H9 (cell line): ENCODE data around the gene UTP20. TPM values are rescaled to one million over a fixed set of nuclear protein-coding genes. Genes with fewer than 3 reads are reported as not detected.

ENCODE experiments used
- DNase-seq: peaks from one replicate; pipeline ENCODE4 v3.0.0-alpha.2; 2017
- H2AFZ ChIP-seq: one replicate; pipeline ENCODE4 v1.6.1; 2013; ENCODE audit warnings: mild to moderate bottlenecking, low read length, control low read depth, moderate library complexity
- H2AK5ac ChIP-seq: 2 replicates; pipeline ENCODE4 v1.6.1; 2013; ENCODE audit warnings: low read length, control low read depth, mixed read lengths; ENCODE audit not compliant: insufficient read length
- H2BK120ac ChIP-seq: one replicate; pipeline ENCODE4 v1.6.1; 2013; ENCODE audit warnings: low read depth, mild to moderate bottlenecking, low read length, control low read depth, inconsistent platforms; ENCODE audit not compliant: poor library complexity, severe bottlenecking
- H2BK12ac ChIP-seq: 2 replicates; pipeline ENCODE4 v1.6.1; 2013; ENCODE audit warnings: low read length, control low read depth, mixed read lengths, low read depth; ENCODE audit not compliant: insufficient read length
- H2BK15ac ChIP-seq: 2 replicates; pipeline ENCODE4 v1.6.1; 2013; ENCODE audit warnings: low read depth, low read length, control low read depth
- H2BK20ac ChIP-seq: one replicate; pipeline ENCODE4 v1.6.1; 2013; ENCODE audit warnings: low read depth, mild to moderate bottlenecking, low read length, control low read depth, inconsistent platforms; ENCODE audit not compliant: poor library complexity, severe bottlenecking
- H2BK5ac ChIP-seq: 2 replicates; pipeline ENCODE4 v1.6.1; 2013; ENCODE audit warnings: low read length, control low read depth, mixed read lengths; ENCODE audit not compliant: insufficient read length
- H3K14ac ChIP-seq: 2 replicates; pipeline ENCODE4 v1.6.1; 2013; ENCODE audit warnings: low read length, control low read depth; ENCODE audit not compliant: insufficient read depth
- H3K18ac ChIP-seq: 2 replicates; pipeline ENCODE4 v1.6.1; 2013; ENCODE audit warnings: low read depth, mild to moderate bottlenecking, mixed read lengths, low read length, control low read depth; ENCODE audit not compliant: insufficient read length
- H3K23ac ChIP-seq: 2 replicates; pipeline ENCODE4 v1.6.1; 2013; ENCODE audit warnings: low read length, control low read depth, mixed read lengths, low read depth; ENCODE audit not compliant: insufficient read length
- H3K23me2 ChIP-seq: 2 replicates; pipeline ENCODE4 v1.6.1; 2013; ENCODE audit warnings: low read depth, mild to moderate bottlenecking, mixed read lengths, low read length, control low read depth; ENCODE audit not compliant: insufficient read length, poor library complexity, severe bottlenecking
- H3K27ac ChIP-seq: 2 replicates; pipeline ENCODE4 v1.5.1; 2013; ENCODE audit warnings: low read length, control low read depth, mixed read lengths, low read depth; ENCODE audit not compliant: insufficient read length
- H3K27me3 ChIP-seq: 2 replicates; pipeline ENCODE4 v1.6.1; 2013; ENCODE audit warnings: low read length, control low read depth, inconsistent platforms; ENCODE audit not compliant: insufficient read depth
- H3K4ac ChIP-seq: 2 replicates; pipeline ENCODE4 v1.6.1; 2013; ENCODE audit warnings: low read depth, mild to moderate bottlenecking, control low read depth, inconsistent platforms, low read length, moderate library complexity
- H3K4me1 ChIP-seq: 2 replicates; pipeline ENCODE4 v1.6.1; 2013; ENCODE audit warnings: low read length, control low read depth, inconsistent platforms; ENCODE audit not compliant: insufficient read depth
- H3K4me2 ChIP-seq: 2 replicates; pipeline ENCODE4 v1.6.1; 2013; ENCODE audit warnings: low read length, control low read depth, mixed read lengths; ENCODE audit not compliant: insufficient read length, insufficient read depth
- H3K56ac ChIP-seq: 2 replicates; pipeline ENCODE4 v1.6.1; 2013; ENCODE audit warnings: low read depth, mild to moderate bottlenecking, mixed read lengths, low read length, control low read depth; ENCODE audit not compliant: insufficient read length
- H3K79me1 ChIP-seq: 2 replicates; pipeline ENCODE4 v1.6.1; 2013; ENCODE audit warnings: low read depth, mild to moderate bottlenecking, moderate library complexity, low read length, control low read depth, inconsistent platforms; ENCODE audit not compliant: insufficient read depth, poor library complexity, severe bottlenecking
- H3K79me2 ChIP-seq: 2 replicates; pipeline ENCODE4 v1.6.1; 2013; ENCODE audit warnings: low read length, control low read depth, inconsistent platforms; ENCODE audit not compliant: insufficient read depth
- H3K9ac ChIP-seq: 2 replicates; pipeline ENCODE4 v1.6.1; 2013; ENCODE audit warnings: low read length, control low read depth, mixed read lengths; ENCODE audit not compliant: insufficient read length; ENCODE audit errors: extremely low read depth
- H3K9me3 ChIP-seq: one replicate; pipeline ENCODE4 v1.6.1; 2013; ENCODE audit warnings: low read depth, low read length, inconsistent platforms; ENCODE audit not compliant: control insufficient read depth
- H3T11ph ChIP-seq: one replicate; pipeline ENCODE4 v1.6.1; 2013; ENCODE audit warnings: mild to moderate bottlenecking, low read length, control low read depth, inconsistent platforms
- H4K20me1 ChIP-seq: one replicate; pipeline ENCODE4 v1.6.1; 2013; ENCODE audit not compliant: control insufficient read depth, insufficient read length, insufficient read depth
- H4K5ac ChIP-seq: 2 replicates; pipeline ENCODE4 v1.6.1; 2013; ENCODE audit warnings: low read depth, mild to moderate bottlenecking, mixed read lengths, low read length, control low read depth; ENCODE audit not compliant: insufficient read length
- H4K8ac ChIP-seq: replicated peaks from 2 replicates; pipeline ENCODE4 v1.6.1; 2013; ENCODE audit warnings: low read length, control low read depth, mixed read lengths, low read depth; ENCODE audit not compliant: insufficient read length
- H4K91ac ChIP-seq: 2 replicates; pipeline ENCODE4 v1.6.1; 2013; ENCODE audit warnings: low read depth, mild to moderate bottlenecking, moderate library complexity, mixed read lengths, low read length, control low read depth; ENCODE audit not compliant: insufficient read length
- H3K27ac Mint-ChIP-seq, 3 experiments: 2 replicates in 2 of 3; 3 replicates in 1 of 3; pipeline ENCODE4 v1.8.0; 2020 to 2021; ENCODE audit warnings: mixed read lengths in 3 of 3, mild to moderate bottlenecking in 1 of 3, moderate library complexity in 1 of 3
- H3K27me3 Mint-ChIP-seq: 2 replicates; pipeline ENCODE4 v1.8.0; 2021; ENCODE audit warnings: low read depth, mild to moderate bottlenecking, moderate library complexity, mixed read lengths
- H3K36me3 Mint-ChIP-seq, 3 experiments: 2 replicates in 2 of 3; 3 replicates in 1 of 3; pipeline ENCODE4 v1.8.0; 2020 to 2021; ENCODE audit warnings: low read depth in 3 of 3, mixed read lengths in 3 of 3; ENCODE audit not compliant: insufficient read depth in 1 of 3
- H3K4me1 Mint-ChIP-seq, 2 experiments: 2 replicates each; pipeline ENCODE4 v1.8.0; 2020; ENCODE audit warnings: mixed read lengths in 2 of 2
- H3K4me3 Mint-ChIP-seq, 2 experiments: 2 replicates in 1 of 2; 3 replicates in 1 of 2; pipeline ENCODE4 v1.8.0; 2020 to 2021; ENCODE audit warnings: mild to moderate bottlenecking in 2 of 2, mixed read lengths in 2 of 2, moderate library complexity in 1 of 2
- H3K9me3 Mint-ChIP-seq, 2 experiments: 2 replicates in 1 of 2; 3 replicates in 1 of 2; pipeline ENCODE4 v1.8.0; 2020; ENCODE audit warnings: mild to moderate bottlenecking in 2 of 2, mixed read lengths in 2 of 2, moderate library complexity in 1 of 2
- WGBS: extraction: QIAGEN DNeasy Blood & Tissue Kit; methylation state at CpG from one replicate; pipeline ENCODE4 v1.1.7; 2013; ENCODE audit warnings: missing lambda C conversion rate, low lambda C conversion rate, mixed read lengths; ENCODE audit not compliant: insufficient read length; ENCODE audit errors: extremely low coverage; 5-methylcytosine and 5-hydroxymethylcytosine counted together
- total RNA-seq: library from RNA; stranded (reverse); gene quantifications from 2 replicates; pipeline ENCODE4 v1.2.1, GENCODE V29; 2021
- TF ChIP-seq, protein P1 (sequence below): fragments of 200-600 bp; sonication (generic); conservative IDR thresholded peaks from 3 replicates; pipeline ENCODE4 v1.8.0; 2021; ENCODE audit warnings: antibody characterized with exemption, mild to moderate bottlenecking

UTP20 gene
- total RNA-seq, 1 experiment from 2014 or later = 38.3 TPM

DNA sequence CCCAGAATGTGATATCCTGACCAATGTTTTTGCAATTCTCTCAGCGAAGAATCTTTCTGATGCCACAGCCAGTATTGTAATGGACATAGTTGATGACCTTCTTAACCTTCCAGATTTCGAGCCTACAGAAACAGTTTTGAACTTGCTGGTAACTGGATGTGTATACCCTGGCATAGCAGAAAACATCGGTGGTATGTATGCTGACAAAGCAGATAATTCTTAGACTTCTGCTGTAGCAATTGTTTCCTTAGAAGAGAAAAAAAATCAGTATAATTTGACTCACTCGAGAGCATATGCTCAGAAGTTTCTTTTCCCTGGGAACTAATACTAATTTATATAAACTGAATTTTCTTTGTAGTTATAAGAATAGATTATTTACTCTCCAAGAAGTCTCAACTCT is 58.2 kb downstream of the UTP20 start:
- TF ChIP-seq, protein P1, sequence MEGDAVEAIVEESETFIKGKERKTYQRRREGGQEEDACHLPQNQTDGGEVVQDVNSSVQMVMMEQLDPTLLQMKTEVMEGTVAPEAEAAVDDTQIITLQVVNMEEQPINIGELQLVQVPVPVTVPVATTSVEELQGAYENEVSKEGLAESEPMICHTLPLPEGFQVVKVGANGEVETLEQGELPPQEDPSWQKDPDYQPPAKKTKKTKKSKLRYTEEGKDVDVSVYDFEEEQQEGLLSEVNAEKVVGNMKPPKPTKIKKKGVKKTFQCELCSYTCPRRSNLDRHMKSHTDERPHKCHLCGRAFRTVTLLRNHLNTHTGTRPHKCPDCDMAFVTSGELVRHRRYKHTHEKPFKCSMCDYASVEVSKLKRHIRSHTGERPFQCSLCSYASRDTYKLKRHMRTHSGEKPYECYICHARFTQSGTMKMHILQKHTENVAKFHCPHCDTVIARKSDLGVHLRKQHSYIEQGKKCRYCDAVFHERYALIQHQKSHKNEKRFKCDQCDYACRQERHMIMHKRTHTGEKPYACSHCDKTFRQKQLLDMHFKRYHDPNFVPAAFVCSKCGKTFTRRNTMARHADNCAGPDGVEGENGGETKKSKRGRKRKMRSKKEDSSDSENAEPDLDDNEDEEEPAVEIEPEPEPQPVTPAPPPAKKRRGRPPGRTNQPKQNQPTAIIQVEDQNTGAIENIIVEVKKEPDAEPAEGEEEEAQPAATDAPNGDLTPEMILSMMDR = no peak
- no peak overlapping the region for H3K4me2 ChIP-seq
- H3K27me3 ChIP-seq = no peaks in the 10 kb centered on the region
- no peak overlapping the region for H3K4ac ChIP-seq
- H2BK15ac ChIP-seq = no peak overlapping the region
- H4K91ac ChIP-seq = no peak overlapping the region
- H2BK120ac ChIP-seq = no peak overlapping the region
- no peak overlapping the region for H3K56ac ChIP-seq
- H2BK12ac ChIP-seq = no peak overlapping the region
- H2BK20ac ChIP-seq = no peak overlapping the region
- H3K27ac ChIP-seq = no peak overlapping the region
- no peaks in the 10 kb centered on the region for H3K9me3 ChIP-seq
- DNase-seq = no peak
- no peak overlapping the region for H3K27ac Mint-ChIP-seq
- no peaks in the 10 kb centered on the region for H3K79me1 ChIP-seq
- H3K9me3 Mint-ChIP-seq = no peaks in the 10 kb centered on the region
- no peak overlapping the region for H4K5ac ChIP-seq
- H4K8ac ChIP-seq = no peak overlapping the region
- no peak overlapping the region for H3K18ac ChIP-seq
- H3K23me2 ChIP-seq = no peaks in the 10 kb centered on the region
- H3K23ac ChIP-seq = no peak overlapping the region
- H3K79me2 ChIP-seq = no peaks in the 10 kb centered on the region
- no peaks in the 10 kb centered on the region for H4K20me1 ChIP-seq
- no peaks in the 10 kb centered on the region for H3K4me1 ChIP-seq
- no peak overlapping the region for H2AFZ ChIP-seq
- H2AK5ac ChIP-seq = no peak overlapping the region
- no CpG with 5 or more reads among the region's 4 CpGs for WGBS
- H3K9ac ChIP-seq = no peak overlapping the region
- no peak overlapping the region for H3T11ph ChIP-seq
- H2BK5ac ChIP-seq = no peak overlapping the region
- no peak overlapping the region for H3K4me3 Mint-ChIP-seq
- H3K36me3 Mint-ChIP-seq = peaks cover 17 to 56% (median 35%) of the 10 kb centered on the region in 3 experiments; a peak in 6 of 7 replicates
- H3K4me1 Mint-ChIP-seq = peaks cover 7 to 8% of the 10 kb centered on the region in 2 experiments
- H3K14ac ChIP-seq = no peak overlapping the region
- H3K27me3 Mint-ChIP-seq = no peaks in the 10 kb centered on the region
